GM19397 (cell line): ENCODE results near the gene NIPA2.

Experiments
- ATAC-seq: cut with Tn5 transposase; IDR thresholded peaks from one replicate; pipeline ENCODE4 v1.9.1; 2021; ENCODE audit warnings: mild to moderate bottlenecking, moderate library complexity; ENCODE audit not compliant: unreplicated experiment

NIPA2 gene

DNA sequence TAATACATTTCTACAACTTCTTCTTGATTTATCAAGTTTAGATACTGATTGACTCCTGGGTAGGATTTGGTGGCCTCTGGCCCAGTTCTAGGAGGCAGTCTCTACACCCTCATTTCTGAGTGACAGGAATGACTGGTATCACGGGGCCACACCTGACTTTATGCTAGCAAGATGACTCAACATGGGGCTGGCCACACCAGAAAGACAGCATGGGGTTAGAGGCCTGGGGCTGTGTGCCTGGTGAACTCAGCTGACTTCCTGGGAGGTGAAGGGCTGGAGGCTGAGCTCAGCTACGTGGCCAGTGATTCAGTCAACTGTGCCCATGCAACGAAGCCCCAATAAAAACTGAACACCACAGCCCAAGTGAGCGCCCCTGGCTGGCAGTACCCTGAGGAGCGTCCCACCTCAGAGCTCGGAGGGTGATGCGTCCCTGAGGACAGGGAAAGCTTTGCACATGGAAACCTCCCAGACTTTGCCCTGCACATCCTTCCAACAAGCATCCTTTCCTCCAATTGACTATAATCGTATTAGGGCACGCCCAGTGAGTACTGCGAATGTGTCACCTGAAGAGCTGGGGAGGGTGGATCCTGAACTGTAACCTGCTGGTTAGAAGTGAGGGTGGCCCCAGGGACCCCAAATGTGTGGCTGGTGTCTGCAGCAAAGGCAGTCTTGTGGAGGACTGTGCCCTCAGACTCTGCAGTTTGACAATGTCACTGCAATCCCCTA is 57.2 kb downstream of the NIPA2 start:
- no peak for ATAC-seq

DNA sequence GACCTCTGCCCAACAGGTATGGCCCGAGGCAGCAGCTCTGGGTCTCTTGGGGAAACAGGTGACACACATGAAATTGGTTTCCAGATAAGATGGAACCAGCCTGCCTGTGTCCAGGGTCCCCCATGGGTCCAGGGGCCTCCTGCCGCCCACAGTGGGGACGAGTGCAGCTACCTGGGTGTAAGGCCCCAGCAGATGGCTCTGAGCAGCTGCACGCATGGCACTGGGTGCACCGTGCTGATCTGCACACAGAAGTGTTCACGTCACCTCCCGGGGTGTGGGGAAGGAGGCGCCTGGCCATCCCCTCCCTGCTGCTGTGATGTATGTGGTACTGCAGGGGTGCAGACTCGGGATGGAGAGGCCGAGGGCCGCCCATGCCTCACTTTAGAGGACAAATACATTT is 63.6 kb downstream of the NIPA2 start:
- ATAC-seq, result no peak

DNA sequence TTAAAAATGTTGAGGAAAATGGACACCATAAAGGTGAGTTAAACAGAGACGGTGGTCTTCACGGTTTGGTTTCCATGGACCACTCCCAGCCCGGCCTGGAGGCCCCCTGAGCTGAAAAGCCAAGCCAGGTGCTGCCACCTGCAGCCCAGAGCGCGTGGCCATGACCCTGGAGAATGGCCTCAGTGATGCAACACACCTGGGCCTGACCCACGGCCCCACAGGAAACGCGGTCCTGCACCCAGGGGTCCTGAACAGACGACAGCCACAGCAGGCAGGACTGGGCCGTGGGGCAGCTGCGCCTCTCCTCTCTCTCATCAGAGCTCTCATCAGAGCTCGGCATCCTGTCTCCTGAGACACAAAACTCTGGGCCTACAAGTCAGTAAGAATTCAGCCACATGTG is 64.1 kb downstream of the NIPA2 start:
- no peak for ATAC-seq

DNA sequence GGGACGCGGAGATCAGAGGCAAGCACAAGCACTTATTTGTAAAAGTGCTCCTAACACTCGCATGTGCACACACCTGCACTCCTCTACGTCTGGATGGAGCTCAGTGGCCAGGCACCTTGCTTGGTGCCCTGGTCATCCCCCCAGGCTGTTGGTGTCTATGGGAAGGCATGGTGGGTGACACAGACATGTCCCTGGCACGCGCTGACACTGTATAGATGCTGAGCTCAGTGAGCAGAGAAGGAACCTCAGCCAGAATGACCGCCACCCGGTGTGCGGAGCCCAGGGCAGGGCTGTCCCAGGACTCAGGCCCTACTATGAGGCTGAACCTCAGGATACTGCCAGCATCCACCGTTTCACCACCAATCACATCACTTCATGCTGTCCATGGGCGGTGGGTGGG is 64.5 kb downstream of the NIPA2 start:
- ATAC-seq, result no peak

DNA sequence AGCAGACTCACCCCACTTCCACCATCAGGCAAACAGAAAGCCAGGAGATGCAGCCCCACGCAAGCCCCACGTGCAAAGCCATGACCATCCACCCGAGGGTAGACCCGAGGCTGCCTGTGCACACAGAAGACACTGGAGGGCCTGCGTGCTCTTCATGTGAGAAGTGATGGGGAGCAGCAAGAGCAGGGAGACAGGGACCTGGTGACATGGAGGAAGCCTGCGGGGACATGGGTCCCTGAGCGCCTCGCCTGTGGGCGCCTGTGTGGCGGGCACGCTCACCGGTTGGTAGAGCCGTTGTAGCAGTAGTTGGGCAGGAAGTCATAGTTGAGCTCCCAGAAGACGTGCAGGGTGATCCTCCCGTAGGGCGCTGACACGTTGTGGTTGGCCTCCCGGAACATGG is 65.0 kb downstream of the NIPA2 start:
- no peak for ATAC-seq

DNA sequence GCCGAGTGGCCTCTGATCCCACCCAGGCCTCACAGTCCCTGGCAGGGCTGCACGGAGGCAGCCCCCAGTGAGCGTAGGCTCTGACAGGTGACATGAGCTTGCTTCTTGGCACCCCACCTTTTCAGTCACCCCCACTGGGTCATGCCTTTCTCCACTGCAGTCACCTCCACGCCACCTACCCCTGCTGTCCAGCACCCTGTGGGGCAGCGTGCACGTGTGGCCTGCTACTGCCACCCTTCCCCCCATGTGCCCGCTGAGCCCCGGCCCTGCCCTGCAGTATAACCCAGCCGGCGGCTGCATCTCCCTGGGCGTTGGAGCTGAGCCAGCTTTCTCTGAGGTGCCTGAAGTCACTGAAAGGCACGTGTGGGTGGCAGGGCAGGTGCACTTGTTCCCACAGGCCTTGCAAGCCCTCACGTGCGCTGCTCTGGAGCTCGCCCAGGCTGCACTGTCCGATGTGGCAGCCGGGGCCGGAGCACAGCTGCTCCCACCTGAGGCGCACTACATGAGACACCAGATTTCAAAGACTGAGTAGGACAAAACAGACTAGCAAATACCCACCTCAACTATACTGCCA is 65.6 kb downstream of the NIPA2 start:
- ATAC-seq, result no peak

DNA sequence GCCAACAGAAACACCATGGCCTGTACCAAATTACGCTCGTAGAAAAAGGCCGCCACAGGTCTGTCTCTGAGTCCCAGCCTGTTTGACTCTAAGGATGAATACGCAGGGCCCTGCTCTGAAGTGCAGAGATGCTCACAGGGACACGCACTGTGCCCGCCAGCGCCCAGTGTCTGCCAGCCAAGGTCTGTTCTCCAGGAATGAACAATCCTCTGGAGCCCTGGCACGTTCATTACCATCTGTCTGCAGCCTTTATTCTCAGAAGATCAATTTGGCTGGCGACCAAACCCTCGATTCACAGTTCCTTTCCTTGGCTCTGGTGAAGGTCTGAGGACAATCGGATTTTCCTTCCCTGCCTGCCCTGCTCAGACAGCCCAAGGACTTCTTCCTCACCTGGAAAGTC is 66.3 kb downstream of the NIPA2 start:
- ATAC-seq, result no peak

DNA sequence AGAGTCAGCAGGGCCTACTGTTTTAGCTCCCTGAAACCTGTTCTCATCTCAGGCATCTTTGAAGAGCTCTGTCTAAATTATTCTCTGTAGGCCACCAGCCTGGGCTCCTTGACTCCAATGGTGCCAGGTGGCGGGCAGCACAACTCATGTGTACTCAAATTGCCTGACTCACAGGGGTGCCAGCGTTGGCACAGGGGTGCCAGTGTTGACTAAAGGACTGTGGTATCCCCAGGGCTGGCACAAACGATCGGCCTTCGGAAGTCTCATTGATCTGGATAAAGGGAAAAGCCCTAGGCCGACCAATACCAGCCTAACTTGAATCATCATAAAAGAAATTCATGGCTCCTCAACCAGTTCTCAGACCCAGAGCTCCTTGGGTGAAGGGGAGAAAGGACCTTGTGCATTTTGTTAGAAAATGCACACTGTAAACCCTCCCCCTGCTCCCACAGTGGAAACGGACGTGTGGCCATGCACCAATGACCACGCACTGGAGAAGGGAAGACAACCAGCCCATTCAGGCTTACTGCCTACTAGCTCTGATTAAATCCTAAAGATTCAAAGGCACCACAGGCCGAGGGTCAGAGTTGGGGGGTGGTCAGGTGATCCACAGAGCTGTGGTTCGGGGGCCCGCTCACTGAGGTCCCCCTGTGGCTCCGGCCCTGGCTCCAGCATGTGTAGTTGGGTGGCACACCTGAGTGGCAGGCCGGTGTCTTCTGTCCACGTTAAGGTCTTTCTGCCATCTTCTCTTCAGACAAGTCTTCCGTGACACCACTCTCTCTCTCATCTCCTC is 68.9 kb downstream of the NIPA2 start:
- no peak for ATAC-seq

DNA sequence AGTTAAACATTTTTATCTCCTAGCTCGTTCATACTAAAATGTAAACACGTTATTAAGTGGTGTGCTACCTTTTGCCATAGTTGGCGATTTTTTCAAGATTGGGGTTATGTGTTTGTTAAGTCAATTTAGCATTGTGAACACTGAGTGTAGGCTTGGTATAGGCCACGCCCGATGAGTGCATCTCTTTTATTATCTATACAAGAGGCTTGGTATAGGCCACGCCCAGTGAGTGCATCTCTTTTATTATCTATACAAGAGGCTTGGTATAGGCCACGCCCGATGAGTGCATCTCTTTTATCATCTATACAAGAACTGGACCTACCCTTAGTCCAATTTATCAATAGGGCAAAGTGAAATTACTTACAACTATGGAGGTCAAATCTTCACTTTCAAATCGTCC is 70.4 kb downstream of the NIPA2 start:
- ATAC-seq, result no peak

DNA sequence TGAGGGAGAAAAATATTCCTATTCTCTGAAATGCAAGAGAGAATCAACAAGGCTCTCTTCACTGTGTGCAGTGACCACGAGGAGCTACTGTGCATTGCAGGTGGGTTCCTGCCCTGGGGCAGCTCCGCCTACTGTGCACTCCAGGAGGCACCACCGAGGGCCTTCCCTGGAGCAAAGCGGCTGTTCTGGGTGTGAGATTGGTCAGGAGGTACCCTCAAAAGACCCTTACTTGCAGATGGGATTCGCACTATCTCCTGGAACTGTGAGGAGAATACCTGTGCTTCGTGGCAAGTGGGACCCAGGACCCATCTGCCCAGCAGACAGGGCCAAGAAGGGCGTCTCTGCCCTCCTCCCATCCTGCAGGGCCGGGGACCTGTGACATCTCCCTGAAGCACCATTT is 72.8 kb downstream of the NIPA2 start:
- ATAC-seq, result no peak

DNA sequence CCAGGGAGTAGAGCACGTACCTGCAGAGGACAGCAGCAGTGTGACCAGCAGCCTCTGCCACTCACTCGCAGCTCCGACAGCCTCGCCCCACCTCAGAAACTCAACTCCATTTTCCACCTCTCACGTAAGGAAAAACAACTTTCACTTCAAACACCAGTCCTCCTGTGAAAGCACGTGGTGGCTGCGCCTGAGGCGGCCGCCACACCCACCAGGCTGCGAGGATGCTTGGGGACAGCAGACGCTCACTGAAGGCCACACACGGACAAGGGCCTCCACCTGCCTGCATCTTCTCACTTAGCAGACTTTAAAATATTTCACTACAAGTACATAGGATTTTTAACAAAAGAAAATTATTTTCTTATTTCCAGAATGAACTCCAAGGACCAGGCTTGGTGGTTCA is 73.8 kb downstream of the NIPA2 start:
- no peak for ATAC-seq

DNA sequence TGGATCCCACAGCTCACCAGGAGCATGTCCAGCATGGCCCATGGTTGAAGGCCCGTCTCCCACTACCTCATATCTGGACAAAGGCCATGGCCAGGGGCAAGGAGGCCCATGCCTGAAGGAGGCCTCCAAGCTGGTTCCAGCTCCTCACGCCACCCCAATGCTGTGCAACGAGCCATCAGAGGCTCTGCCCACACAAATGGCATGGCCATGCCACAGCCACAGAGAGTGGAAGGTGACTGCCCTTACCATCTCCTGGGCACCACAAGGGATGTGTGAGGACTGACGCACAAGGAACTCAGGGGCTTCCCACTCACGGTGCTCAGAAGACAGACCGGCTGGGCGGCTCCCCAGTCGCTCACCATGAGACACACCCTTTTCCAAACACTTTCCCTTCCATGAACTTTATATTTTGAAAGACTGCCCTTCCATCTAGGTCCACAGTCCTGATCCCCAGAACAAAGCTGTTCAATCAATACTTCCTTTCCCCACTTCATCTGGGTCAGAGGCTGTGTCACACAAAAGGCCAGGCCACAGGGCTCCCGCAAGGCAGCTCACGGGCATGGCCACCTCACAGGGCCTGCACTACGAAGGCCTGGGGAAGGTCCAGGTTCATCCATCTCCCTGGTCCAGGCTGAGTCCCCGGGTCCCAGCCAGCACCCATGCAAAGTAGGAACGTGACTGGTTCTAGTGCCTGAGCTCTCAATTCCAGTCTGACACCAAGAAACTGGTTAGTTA is 75.3 kb downstream of the NIPA2 start:
- ATAC-seq, result no peak

DNA sequence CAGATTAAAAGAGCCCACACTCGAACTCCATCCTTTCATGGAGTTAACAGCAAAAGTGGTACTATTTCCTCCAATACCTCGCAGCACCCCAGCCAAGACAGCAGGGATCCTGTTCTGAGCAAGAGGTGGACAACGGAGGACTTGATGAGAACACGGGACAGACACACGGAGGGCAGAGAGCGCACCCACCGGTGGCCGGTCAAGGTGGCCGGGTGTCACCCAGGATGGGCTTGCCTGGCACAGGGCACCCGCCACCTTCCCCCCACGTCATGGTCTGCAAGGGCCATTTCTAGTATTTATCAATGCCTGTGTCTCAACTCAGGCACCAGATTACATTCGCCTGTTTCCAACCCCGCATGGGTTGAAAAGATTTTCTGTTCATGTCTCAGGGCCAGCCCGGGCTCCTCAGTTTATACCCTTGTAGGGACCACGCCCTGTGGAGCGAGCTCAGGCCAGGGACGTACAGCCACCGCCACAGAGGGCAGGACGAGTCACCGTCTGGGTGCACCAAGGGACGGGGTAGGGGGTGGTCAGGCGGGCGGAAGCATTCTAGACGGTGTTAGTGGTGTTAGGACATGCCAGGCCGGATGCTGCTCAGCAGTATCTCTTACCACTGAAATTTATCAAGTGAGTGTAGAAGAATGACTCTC is 77.5 kb downstream of the NIPA2 start:
- ATAC-seq, result no peak

DNA sequence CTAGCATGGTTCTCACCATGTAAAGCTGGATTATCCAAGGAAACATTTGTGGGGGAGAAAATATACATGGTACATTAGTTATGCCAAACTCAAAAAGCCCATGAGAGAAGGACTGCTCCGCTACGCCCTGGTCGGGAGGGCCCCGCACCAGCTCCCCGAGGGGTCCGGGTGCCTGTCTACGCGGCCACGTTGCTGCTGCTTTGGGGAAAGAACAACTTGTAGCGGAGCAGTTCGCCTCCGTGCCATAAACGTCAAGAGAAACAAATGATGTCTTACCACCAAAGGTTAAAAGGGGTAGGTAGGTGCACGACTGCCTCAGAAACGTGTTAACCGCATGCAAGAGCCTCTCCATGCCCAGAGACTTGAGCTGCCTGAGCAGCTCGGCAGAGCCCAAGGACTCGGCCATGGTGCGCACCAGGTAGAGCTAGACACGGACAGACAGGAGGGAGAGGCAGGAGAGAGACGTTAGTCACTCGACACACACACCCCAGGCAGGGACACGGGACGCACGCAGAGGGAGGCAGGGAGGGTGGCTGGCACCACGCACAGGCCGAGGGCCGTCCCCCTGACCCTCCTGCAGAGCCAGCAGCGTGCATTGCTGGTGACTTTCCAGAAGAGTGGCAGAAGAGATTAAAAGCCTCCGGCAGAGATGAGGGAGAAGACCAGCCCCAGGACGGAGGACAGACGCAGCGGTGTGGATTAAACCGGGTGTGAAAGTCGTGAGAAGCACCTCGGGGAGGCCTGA is 78.3 kb downstream of the NIPA2 start:
- ATAC-seq, result no peak

DNA sequence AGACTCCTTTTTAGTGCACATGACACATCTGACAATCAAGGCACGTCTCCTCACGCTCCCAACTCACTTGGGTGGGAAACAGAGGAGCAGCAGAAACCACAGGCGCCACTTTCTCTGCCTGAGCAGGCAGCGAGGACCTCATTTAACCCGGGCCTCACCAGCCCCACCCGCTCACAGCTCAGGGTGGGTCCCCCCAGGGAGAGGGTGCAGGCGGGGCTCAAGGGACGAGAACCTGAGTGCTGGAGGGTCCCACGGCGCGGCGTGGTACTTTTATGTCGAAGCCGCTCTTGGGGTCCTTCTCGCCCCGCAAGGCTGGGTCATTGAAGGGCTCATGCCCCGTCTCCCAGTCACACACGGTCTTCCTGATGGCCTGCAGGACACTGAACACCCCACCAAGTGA is 79.1 kb downstream of the NIPA2 start:
- no peak for ATAC-seq
